Psoas muscle (tissue), 8 donors: Measurements from ENCODE around the gene TMEM9B. TPM values are rescaled to one million over a fixed set of nuclear protein-coding genes. Genes with fewer than 3 reads are reported as not detected.

Experiments
- ATAC-seq, 4 donors: fragments of 200-7000 bp; cut with Tn5 transposase; one replicate each; pipeline ENCODE4 v1.9.1; 2020; ENCODE audit warnings: moderate library complexity in 3 of 4, mild to moderate bottlenecking in 2 of 4
- DNase-seq, 2 donors: peaks; one replicate each; pipeline ENCODE4 v3.0.0-alpha.2; 2020
- H3K27ac ChIP-seq: fragments of 200-600 bp; one replicate; pipeline ENCODE4 v1.8.0; 2022
- H3K27me3 ChIP-seq, 3 donors: fragments of 200-600 bp in 1 of 3; one replicate each; pipeline versions ENCODE4 v1.6.1 to v1.8.0; 2013 to 2022; ENCODE audit warnings: low read length in 2 of 3, mild to moderate bottlenecking in 2 of 3, moderate library complexity in 1 of 3; ENCODE audit not compliant: insufficient read depth in 3 of 3
- H3K36me3 ChIP-seq, 2 donors: fragments of 200-600 bp in 1 of 2; one replicate each; pipeline versions ENCODE4 v1.6.1 to v1.8.0; 2013 to 2022; ENCODE audit warnings: low read depth in 1 of 2, mild to moderate bottlenecking in 1 of 2, moderate library complexity in 1 of 2; ENCODE audit not compliant: insufficient read depth in 1 of 2
- H3K4me1 ChIP-seq: fragments of 200-600 bp; one replicate; pipeline ENCODE4 v1.8.0; 2022
- H3K4me3 ChIP-seq: fragments of 200-600 bp; one replicate; pipeline ENCODE4 v1.8.0; 2022; ENCODE audit warnings: mild to moderate bottlenecking
- H3K9me3 ChIP-seq: fragments of 200-600 bp; one replicate; pipeline ENCODE4 v1.8.0; 2022
- whole genome bisulfite sequencing, 3 donors: extraction: QIAGEN DNeasy Blood & Tissue Kit; methylation state at CpG; one replicate each; pipeline versions ENCODE4 v1.1.6 to v1.1.7; 2013; 5-methylcytosine and 5-hydroxymethylcytosine counted together
- intact Hi-C, 2 donors: fragments of 100-400 bp; cut with DNase I; formaldehyde crosslinking; loops; one replicate each; pipeline versions ENCODE4 v1.11.0 to v1.14.2; 2022
- polyA plus RNA-seq, 3 donors: library from polyadenylated mRNA; stranded (reverse); fragments of 200-250 nt; gene quantifications; one replicate each; pipeline ENCODE4 v1.2.3, GENCODE V29; 2013
- total RNA-seq, 4 donors: library from RNA; stranded (reverse); fragmentation: NEBNext Ultra II Directional in 2 of 4; extraction: Animal tissue kit (Norgen Biotek cat#: 25700) in 2 of 4; gene quantifications; one replicate each; pipeline versions ENCODE4 v1.2.1 to v1.2.4, GENCODE V29; 2021 to 2023
- TF ChIP-seq, protein P1 (sequence below): fragments of 200-600 bp; IDR thresholded peaks from one replicate; pipeline ENCODE4 v1.8.0; 2022; ENCODE audit warnings: antibody characterized with exemption
- donor health status: healthy with polysubstance abuse.
- donor health status: DM: no; HTN: no; CAD: no; lungs with moderate emphysema.
- donor health status: Bipolar disorder and iron deficiency.
- donor health status: healthy.
- donor health status: DM: yes; HTN: yes; CAD: no.
- donor health status: DM: no; HTN: no; CAD: no.
- donor health status: DM: no; HTN: no; CAD: no.
- donor health status: DM: yes; HTN: yes; CAD: no.

Gene TMEM9B
- total and polyA plus RNA-seq, 7 donors = 32.1 to 83.4 (median 40.7) TPM

DNA sequence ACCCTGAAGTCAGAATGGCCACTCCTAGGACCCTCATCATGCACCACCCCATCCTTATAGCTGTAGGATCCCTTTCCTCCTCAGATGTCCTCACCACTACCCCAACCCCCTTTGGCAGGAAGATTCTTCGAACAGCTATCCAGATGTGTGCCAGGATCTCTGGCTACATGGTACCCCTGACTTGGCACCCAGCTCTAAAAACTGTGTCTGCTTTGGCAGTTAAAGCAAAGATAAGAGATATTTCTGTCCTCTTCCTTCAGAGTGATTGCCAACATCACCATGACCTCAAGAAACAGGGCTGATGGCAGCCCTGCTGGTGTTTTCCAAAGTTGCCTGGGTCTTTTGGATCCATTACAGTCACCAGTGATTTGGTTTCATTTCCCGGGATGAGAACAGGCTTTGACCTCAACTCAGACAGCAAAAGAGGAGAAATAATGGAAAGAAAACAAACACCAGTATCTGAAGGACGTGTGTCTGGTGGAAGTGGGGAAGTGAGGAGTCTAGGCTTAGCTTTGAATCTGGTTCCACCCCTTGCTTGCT, 43.8 kb upstream of the TMEM9B start:
- ATAC-seq (no peak), DNase-seq (no peak)
- intact Hi-C loops = no loop called here
- Histone ChIP-seq H3K27ac (no peak overlapping the region), H3K36me3 (no peaks in the 10 kb centered on the region), H3K4me1 (peaks cover 15% of the 10 kb centered on the region), H3K9me3 (no peaks in the 10 kb centered on the region), H3K4me3 (no peak overlapping the region), H3K27me3 (peaks cover 3 to 17% (median 4%) of the 10 kb centered on the region in 3 donors)
- TF ChIP-seq, protein P1, sequence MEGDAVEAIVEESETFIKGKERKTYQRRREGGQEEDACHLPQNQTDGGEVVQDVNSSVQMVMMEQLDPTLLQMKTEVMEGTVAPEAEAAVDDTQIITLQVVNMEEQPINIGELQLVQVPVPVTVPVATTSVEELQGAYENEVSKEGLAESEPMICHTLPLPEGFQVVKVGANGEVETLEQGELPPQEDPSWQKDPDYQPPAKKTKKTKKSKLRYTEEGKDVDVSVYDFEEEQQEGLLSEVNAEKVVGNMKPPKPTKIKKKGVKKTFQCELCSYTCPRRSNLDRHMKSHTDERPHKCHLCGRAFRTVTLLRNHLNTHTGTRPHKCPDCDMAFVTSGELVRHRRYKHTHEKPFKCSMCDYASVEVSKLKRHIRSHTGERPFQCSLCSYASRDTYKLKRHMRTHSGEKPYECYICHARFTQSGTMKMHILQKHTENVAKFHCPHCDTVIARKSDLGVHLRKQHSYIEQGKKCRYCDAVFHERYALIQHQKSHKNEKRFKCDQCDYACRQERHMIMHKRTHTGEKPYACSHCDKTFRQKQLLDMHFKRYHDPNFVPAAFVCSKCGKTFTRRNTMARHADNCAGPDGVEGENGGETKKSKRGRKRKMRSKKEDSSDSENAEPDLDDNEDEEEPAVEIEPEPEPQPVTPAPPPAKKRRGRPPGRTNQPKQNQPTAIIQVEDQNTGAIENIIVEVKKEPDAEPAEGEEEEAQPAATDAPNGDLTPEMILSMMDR = no peak
- 48 to 59% (median 49%) methylated on average over 3 of the region's 3 CpGs for WGBS, 3 donors

DNA sequence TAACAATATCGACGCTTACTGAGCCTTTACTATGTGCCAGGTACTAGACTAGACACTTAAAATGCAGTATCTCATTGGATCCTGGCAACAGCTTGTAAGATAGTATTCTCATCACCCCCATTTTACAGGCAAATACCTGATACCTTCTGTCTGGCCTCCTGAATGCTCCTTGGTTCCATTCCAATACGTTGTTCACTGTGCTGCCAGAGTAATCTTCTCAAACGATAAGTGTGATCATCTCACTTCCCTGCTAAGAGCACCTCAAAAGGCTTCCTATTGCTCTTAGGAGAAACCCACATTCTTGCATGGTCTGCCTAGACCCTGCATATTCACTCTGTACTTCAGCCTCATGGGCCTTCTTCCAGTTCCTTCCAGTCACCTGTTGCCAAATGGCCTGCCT, 40.8 kb upstream of the TMEM9B start:
- TF ChIP-seq, protein P1 = no peak
- intact Hi-C loops = no loop called here
- Histone ChIP-seq H3K27ac (no peak overlapping the region), H3K4me1 (peaks cover 19% of the 10 kb centered on the region), H3K9me3 (no peaks in the 10 kb centered on the region), H3K36me3 (no peaks in the 10 kb centered on the region), H3K27me3 (peaks cover 3 to 47% (median 11%) of the 10 kb centered on the region in 3 donors), H3K4me3 (no peak overlapping the region)
- DNase-seq = no peak
- 60 to 76% (median 69%) methylated on average over 4 of the region's 4 CpGs for WGBS, 3 donors
- ATAC-seq = no peak

DNA sequence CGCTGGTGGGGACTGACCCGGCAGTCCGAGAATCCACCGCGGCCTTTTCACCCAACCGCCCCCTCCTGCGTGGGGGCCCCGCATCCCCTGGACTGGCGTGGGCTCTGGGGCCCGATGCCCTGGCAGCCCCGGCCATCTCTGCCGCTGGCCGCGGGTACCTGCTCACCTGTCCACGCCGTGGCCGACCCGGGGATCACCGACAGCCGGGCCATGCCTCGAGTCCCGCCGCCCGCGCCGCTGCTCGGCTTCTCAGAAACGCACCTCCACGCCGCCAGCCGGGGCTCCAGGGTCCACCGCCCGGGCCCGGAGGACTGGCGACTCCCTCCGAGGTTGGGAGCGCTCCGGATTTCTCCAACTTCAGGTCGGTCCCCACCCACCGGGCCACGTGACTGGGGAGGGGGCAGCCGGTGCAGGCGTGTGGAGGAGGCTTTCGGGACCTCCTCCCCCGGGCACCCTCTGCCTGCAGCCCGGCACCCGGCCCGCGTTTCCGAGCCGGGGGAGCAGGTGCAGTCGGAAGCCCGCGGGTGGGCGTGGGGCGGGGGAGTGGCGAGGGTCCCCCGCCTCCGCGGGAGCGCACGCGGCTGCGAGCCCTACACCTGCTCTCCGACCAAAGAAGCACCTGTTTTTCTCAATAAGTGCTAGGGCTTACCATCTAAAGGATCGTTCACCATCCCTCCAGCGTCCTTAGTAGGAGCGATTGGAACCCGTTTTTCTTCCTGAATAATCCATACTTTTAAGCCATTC, 40.1 kb upstream of the TMEM9B start:
- Histone ChIP-seq H3K9me3 (no peaks in the 10 kb centered on the region), H3K27me3 (peaks cover 3 to 54% (median 11%) of the 10 kb centered on the region in 3 donors), H3K4me3 (peak overlapping the region; percentile 57), H3K36me3 (no peaks in the 10 kb centered on the region), H3K4me1 (peaks cover 19% of the 10 kb centered on the region), H3K27ac (no peak overlapping the region)
- DNase-seq (peak in 1 of 2 donors; percentile 31), ATAC-seq (peak; percentile 15 to 40 (median 30))
- intact Hi-C loops = no loop called here
- WGBS, 3 donors = 6 to 9% (median 8%) methylated on average over 49 to 69 of the region's 69 CpGs
- TF ChIP-seq, protein P1 = no peak

DNA sequence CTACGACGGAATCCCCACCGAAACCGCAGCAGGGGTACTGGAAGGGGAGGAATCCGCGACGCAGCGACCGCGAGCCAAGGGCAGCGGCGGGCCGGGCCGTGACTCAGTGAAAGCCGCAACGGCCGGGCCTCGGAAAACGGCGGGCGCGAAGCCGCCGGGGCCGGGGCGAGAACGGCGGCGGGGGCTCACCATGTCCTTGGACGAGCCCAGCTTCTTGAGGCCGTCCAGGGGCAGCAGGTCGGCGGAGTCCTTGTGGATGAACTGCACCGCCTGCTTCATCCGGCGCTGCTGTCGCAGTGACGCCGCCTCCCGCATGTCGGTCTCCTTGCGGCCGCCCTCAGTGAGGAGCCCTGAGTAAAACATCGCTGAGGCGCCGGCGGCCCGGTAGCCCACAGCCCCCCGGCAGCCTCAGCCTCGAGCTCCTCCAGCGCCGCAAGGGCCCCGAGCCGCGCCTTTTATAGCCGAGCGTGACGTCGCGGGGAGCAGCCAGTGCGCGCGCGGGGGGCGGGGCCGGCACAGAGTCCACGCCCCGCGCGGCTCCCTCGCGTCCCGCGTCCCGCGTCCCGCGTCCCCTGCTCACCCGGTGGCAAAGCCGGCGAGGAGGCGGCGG, 39.4 kb upstream of the TMEM9B start, which contains the start of gene NRIP3:
Gene NRIP3 (minus strand): TSS at position 429 of the 610 bp plus-strand sequence. CDS start 66 bp downstream, at position 363.
- Histone ChIP-seq H3K9me3 (no peaks in the 10 kb centered on the region), H3K4me1 (peaks cover 19% of the 10 kb centered on the region), H3K36me3 (no peaks in the 10 kb centered on the region), H3K27ac (no peak within 1 kb of the TSS), H3K27me3 (peaks cover 3 to 58% (median 11%) of the 10 kb centered on the region in 3 donors), H3K4me3 (peak within 1 kb of the TSS; percentile 57)
- 0 to 2% (median 1%) methylated on average over 43 to 83 of the region's 83 CpGs for WGBS, 3 donors
- DNase-seq = peak; percentile 76 to 81
- intact Hi-C loops = no loop called here
- peak; percentile 76 to 94 (median 86) for ATAC-seq
- TF ChIP-seq, protein P1 = no peak
